ENCODE results near the gene CCDC138.
"Not testable (repeated sequence)": the region's sequence is repeated elsewhere in the genome, so short reads cannot be mapped to it uniquely, and the experiment has no call there.

CCDC138 gene, protein sequence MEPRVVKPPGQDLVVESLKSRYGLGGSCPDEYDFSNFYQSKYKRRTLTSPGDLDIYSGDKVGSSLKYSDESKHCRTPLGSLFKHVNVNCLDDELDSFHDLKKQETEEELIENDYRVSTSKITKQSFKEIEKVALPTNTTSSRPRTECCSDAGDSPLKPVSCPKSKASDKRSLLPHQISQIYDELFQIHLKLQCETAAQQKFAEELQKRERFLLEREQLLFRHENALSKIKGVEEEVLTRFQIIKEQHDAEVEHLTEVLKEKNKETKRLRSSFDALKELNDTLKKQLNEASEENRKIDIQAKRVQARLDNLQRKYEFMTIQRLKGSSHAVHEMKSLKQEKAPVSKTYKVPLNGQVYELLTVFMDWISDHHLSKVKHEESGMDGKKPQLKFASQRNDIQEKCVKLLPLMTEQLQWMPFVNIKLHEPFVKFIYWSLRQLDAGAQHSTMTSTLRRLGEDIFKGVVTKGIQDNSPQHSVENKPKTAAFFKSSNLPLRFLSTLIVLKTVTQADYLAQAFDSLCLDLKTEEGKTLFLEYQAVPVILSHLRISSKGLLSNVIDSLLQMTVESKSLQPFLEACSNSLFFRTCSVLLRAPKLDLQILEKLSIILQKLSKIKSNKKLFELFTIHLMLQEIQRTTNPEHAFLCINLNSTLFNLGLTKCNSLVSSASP

DNA sequence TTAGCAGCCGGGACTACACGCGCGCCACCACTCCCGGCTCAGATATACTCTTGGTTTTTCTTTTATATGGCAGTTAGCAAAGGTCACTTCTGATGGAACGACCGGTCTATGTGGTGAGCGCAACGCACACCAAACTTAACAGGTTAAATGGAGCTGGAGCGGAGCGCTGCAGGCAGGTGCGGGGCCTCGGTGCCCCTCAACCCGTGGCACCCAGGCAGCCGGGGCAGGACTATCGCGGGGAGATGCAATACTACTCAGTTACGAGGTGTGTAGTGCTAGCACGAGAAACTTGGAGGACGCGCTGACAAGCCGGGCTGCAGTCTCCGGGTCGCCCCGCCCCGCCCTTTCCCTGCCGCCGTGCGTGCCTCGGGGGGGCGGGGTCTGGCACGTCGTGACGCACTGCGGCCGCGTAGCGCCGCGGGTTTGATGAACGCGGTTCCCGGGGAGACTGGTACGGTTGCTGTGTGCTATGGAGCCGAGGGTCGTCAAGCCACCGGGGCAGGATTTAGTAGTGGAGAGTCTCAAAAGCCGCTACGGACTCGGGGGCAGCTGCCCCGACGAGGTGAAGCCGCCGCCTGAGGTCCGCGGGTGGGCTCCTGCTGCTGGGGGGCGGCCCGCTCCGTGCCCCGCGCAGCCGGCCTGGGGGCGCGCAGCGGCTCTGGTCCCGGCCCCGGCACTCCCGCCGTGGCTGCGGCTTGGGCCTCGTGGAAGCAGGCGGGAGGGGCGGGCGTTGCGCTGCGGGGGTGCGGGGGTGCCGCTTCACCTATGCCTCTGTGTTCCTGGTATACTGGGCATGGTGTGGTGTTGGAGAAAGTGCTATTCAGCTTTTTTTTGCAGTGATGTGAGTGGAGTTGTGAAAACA, at the start of gene CCDC138:
TSS of gene CCDC138 (plus strand) at position 418 of the 862 bp plus-strand sequence. CDS start at position 470, 52 bp downstream.
- no peak for TF ChIP-seq CTCF (IDR thresholded peaks at IDR 0.05; ENCODE audit: insufficient read depth, missing control alignments)
- FAIRE-seq (no peak), DNase-seq (ENCODE audit: insufficient read length, low spot score) (peak; percentile 59)

DNA sequence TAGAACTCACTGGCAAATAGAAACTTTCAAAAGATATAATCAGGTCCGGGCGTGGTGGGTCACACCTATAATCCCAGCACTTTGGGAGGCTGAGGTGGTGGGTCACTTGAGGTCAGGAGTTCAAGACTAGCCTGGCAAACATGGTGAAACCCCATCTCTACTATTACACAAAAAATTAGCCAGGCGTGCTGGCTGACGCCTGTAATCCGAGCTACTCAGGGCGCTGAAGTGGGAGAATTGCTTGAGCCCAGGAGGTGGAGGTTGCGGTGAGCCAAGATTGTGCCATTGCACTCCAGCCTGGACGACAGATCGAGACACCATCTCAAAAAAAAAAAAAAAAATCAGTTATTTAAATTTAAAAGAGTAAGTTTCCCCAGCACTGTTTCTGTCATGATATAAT, 28.6 kb upstream of the CCDC138 start:
- FAIRE-seq; DNase-seq (ENCODE audit: insufficient read length, low spot score): not testable (repeated sequence)

DNA sequence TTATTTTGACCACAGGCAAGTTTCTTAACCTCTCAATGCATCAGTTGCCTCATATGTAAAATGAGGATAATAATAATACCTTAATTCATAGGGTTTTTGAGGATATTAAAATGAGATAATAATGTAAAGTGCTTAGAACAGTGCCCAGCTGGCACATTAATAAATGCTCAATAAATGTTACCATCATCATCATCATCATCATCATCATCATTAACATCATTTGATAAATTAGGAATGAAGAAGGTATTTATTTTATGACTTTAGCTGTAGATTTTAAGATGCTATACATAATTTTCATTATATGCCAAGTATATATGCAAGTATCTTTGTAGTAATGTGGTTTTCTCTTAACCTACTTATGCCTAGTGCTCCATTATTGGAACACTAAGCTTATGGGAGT, 24.0 kb upstream of the CCDC138 start:
- not testable (repeated sequence) for FAIRE-seq; DNase-seq (ENCODE audit: insufficient read length, low spot score)

- not testable (repeated sequence) for DNase-seq (ENCODE audit: insufficient read length, low spot score); FAIRE-seq
Observed at GRCh38 chr2:108766671-108767070, 19.9 kb upstream of the CCDC138 start.

DNA sequence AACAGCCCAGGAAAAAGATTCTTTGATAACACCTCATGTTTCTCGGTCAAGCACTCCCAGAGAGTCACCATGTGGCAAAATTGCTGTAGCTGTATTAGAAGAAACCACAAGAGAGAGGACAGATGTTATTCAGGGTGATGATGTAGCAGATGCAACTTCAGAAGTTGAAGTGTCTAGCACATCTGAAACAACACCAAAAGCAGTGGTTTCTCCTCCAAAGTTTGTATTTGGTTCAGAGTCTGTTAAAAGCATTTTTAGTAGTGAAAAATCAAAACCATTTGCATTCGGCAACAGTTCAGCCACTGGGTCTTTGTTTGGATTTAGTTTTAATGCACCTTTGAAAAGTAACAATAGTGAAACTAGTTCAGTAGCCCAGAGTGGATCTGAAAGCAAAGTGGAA, 18.7 kb upstream of the CCDC138 start:
- DNase-seq (ENCODE audit: insufficient read length, low spot score); FAIRE-seq: not testable (repeated sequence)

DNA sequence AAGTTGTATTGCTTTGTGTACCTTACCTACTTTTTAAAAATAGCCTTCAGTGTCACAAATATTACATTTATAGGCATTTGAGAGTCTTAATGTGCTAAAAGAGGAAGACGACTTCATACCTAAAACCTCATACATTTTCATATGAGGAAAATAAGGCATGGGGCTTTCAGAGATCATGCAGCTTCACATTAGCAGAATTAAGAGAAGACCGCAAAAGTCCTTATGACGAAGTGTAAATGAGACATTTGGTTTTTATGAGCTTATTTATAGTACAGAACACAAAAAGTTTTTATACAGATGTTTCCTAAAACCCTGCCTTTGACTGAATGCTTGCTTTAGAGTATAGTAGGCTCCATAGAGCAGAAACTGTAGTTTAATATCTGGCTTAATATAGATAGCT, 10.1 kb upstream of the CCDC138 start:
- no peak for FAIRE-seq
- no peak for DNase-seq (ENCODE audit: insufficient read length, low spot score)
- no peak for TF ChIP-seq CTCF (IDR thresholded peaks at IDR 0.05; ENCODE audit: insufficient read depth, missing control alignments)

DNA sequence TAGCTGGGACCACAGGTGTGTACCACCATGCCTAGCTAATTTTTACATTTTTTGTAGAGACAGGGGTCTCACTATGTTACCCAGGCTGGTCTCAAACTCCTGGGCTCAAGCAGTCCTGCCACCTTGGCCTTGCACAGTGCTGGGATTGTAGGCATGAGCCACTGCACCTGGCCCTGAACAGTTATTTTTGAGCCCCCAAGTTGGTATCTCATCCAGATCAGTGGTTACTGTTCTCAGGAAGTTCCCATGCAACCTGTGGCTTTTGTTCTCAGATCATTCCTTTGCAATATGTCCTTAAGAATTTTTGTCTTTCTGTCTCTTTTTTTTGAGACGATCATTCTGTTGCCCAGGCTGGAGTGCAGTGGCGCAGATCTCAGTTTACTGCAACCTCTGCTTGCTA, 7.7 kb upstream of the CCDC138 start:
- TF ChIP-seq CTCF (IDR thresholded peaks at IDR 0.05; ENCODE audit: insufficient read depth, missing control alignments): no peak
- DNase-seq (ENCODE audit: insufficient read length, low spot score) (no peak), FAIRE-seq (no peak)

DNA sequence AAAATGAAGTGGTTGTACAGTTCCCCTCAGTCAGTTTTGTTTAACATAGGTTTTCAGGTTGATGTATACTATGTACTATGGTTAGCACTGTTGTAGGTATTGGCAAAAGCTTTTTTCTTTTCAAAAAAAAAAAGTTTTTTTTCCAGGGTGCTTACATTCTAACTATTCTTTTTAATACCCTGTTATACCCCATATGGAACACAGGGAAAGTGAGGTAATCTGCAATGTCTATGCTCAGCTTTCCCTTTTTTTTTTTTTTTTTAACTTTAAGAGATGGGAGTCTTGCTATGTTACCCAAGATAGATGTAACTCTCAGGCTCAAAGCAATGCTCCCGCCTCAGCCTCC, 590 bp upstream of the CCDC138 start:
- no peak for TF ChIP-seq CTCF (IDR thresholded peaks at IDR 0.05; ENCODE audit: insufficient read depth, missing control alignments)
- FAIRE-seq: no peak
- no peak for DNase-seq (ENCODE audit: insufficient read length, low spot score)

- no peak for TF ChIP-seq CTCF (IDR thresholded peaks at IDR 0.05; ENCODE audit: insufficient read depth, missing control alignments)
- no peak for DNase-seq (ENCODE audit: insufficient read length, low spot score)
- FAIRE-seq: no peak
Observed at GRCh38 chr2:108787216-108787541, 608 bp downstream of the CCDC138 start.

All from D721Med (cell line).